IMR-90 (cell line): Measurements from ENCODE around the gene UTP11. TPM values are rescaled to one million over a fixed set of nuclear protein-coding genes. Genes with fewer than 3 reads are reported as not detected.
A peak's percentile ranks its signal among the peaks of the same experiment; 100 is the strongest.

Experiments used
- ATAC-seq: fragments of 200-7000 bp; cut with Tn5 transposase; 2 replicates; pipeline ENCODE4 v1.9.1; 2020; ENCODE audit warnings: low read depth, mild to moderate bottlenecking, moderate library complexity
- BruUV-seq: library from RNA; stranded (reverse); fragments of 400-500 nt; replicated peaks from 2 replicates; lab custom pipeline; 2021; lab: Mats Ljungman, UMichigan
- CTCF ChIA-PET: fragments of 300-600 bp; formaldehyde crosslinking; extraction: SDS; loops from one replicate; lab custom pipeline; 2021; ENCODE audit warnings: antibody characterized with exemption; lab: Yijun Ruan, JAX
- POLR2A ChIA-PET: fragments of 300-600 bp; sonication (Branson Sonifier 250); formaldehyde crosslinking; loops from one replicate; lab custom pipeline; 2022; ENCODE audit warnings: antibody characterized with exemption; ENCODE audit not compliant: unreplicated experiment; lab: Charles Lee
- DNase-seq: peaks from one replicate; pipeline ENCODE4 v3.0.0; 2013
- H2AFZ ChIP-seq: replicated peaks from 2 replicates; pipeline ENCODE3; 2013; ENCODE audit warnings: low read length, mild to moderate bottlenecking; ENCODE audit not compliant: poor library complexity
- H2AK5ac ChIP-seq: 2 replicates; pipeline ENCODE4 v1.6.1; 2013; ENCODE audit warnings: low read depth, low read length, inconsistent platforms
- H2AK9ac ChIP-seq: replicated peaks from 2 replicates; pipeline ENCODE3; 2013; ENCODE audit warnings: mild to moderate bottlenecking, low read depth, low read length, moderate library complexity; ENCODE audit not compliant: poor library complexity
- H2BK120ac ChIP-seq: 2 replicates; pipeline ENCODE4 v1.6.1; 2013; ENCODE audit warnings: low read depth, low read length, inconsistent platforms
- H2BK15ac ChIP-seq: 3 replicates; pipeline ENCODE4 v1.6.1; 2013; ENCODE audit warnings: low read depth, low read length, inconsistent platforms
- H2BK20ac ChIP-seq: 2 replicates; pipeline ENCODE4 v1.6.1; 2013; ENCODE audit warnings: low read depth, mild to moderate bottlenecking, inconsistent platforms, low read length, moderate library complexity
- H2BK5ac ChIP-seq: 2 replicates; pipeline ENCODE4 v1.6.1; 2013; ENCODE audit warnings: mild to moderate bottlenecking, low read depth, low read length, inconsistent platforms; ENCODE audit not compliant: poor library complexity, severe bottlenecking
- H3K14ac ChIP-seq: replicated peaks from 2 replicates; pipeline ENCODE4 v1.6.1; 2013; ENCODE audit warnings: low read depth, low read length, inconsistent platforms
- H3K18ac ChIP-seq: 2 replicates; pipeline ENCODE4 v1.6.1; 2013; ENCODE audit warnings: low read depth, low read length, control low read depth
- H3K23ac ChIP-seq: 2 replicates; pipeline ENCODE4 v1.6.1; 2013; ENCODE audit warnings: low read depth, low read length, inconsistent platforms
- H3K27ac ChIP-seq: 2 replicates; pipeline ENCODE4 v1.5.1; 2013; ENCODE audit warnings: mild to moderate bottlenecking, control low read depth, low read length; ENCODE audit not compliant: insufficient read depth
- H3K27me3 ChIP-seq: 2 replicates; pipeline ENCODE4 v1.6.1; 2013; ENCODE audit warnings: low read length; ENCODE audit not compliant: control insufficient read depth, insufficient read depth
- H3K36me3 ChIP-seq: 2 replicates; pipeline ENCODE4 v1.6.1; 2013; ENCODE audit warnings: low read length, mixed read lengths; ENCODE audit not compliant: control insufficient read depth, insufficient read depth
- H3K4ac ChIP-seq: 2 replicates; pipeline ENCODE4 v1.6.1; 2013; ENCODE audit warnings: low read depth, low read length, inconsistent platforms
- H3K4me1 ChIP-seq: 2 replicates; pipeline ENCODE4 v1.6.1; 2013; ENCODE audit warnings: low read length, mixed read lengths; ENCODE audit not compliant: control insufficient read depth, insufficient read depth
- H3K4me2 ChIP-seq: 2 replicates; pipeline ENCODE4 v1.6.1; 2013; ENCODE audit warnings: low read depth, mild to moderate bottlenecking, control low read depth, low read length, moderate library complexity
- H3K4me3 ChIP-seq: 2 replicates; pipeline ENCODE4 v1.5.1; 2013; ENCODE audit warnings: low read depth, mild to moderate bottlenecking, control low read depth, low read length, moderate library complexity; ENCODE audit not compliant: insufficient read depth
- H3K56ac ChIP-seq: 2 replicates; pipeline ENCODE4 v1.6.1; 2013; ENCODE audit warnings: low read length, inconsistent platforms; ENCODE audit not compliant: insufficient read depth; ENCODE audit errors: extremely low read depth
- H3K79me1 ChIP-seq, 2 experiments: 2 replicates each; pipeline ENCODE4 v1.6.1; 2013; ENCODE audit warnings: low read length in 2 of 2, inconsistent platforms in 1 of 2, low read depth in 1 of 2
- H3K9ac ChIP-seq: 2 replicates; pipeline ENCODE4 v1.6.1; 2013; ENCODE audit warnings: low read depth, low read length, control low read depth
- H3K9me1 ChIP-seq: 2 replicates; pipeline ENCODE4 v1.6.1; 2013; ENCODE audit warnings: low read length, inconsistent platforms; ENCODE audit not compliant: insufficient read depth
- H3K9me3 ChIP-seq: 2 replicates; pipeline ENCODE4 v1.6.1; 2013; ENCODE audit warnings: low read length; ENCODE audit not compliant: control insufficient read depth, insufficient read depth
- H4K20me1 ChIP-seq: 2 replicates; pipeline ENCODE4 v1.6.1; 2013; ENCODE audit warnings: low read length, inconsistent platforms; ENCODE audit not compliant: insufficient read depth
- H4K5ac ChIP-seq: 2 replicates; pipeline ENCODE4 v1.6.1; 2013; ENCODE audit warnings: mild to moderate bottlenecking, low read depth, low read length, control low read depth
- H4K8ac ChIP-seq, 2 experiments: 2 replicates each; pipeline ENCODE4 v1.6.1; 2013; ENCODE audit warnings: low read depth in 2 of 2, low read length in 2 of 2, control low read depth in 1 of 2, inconsistent platforms in 1 of 2
- H4K91ac ChIP-seq: 2 replicates; pipeline ENCODE4 v1.6.1; 2013; ENCODE audit warnings: low read depth, low read length, inconsistent platforms; ENCODE audit not compliant: insufficient read depth
- BHLHE40 ChIP-seq: fragments of 150-350 bp; IDR thresholded peaks from 2 replicates; pipeline ENCODE4 v1.6.1; 2016; ENCODE audit warnings: mild to moderate bottlenecking, low read depth, low read length
- CHD1 ChIP-seq: IDR thresholded peaks from 2 replicates; pipeline ENCODE4 v1.6.1; 2012; ENCODE audit warnings: low read depth, low read length, improper control_type of control experiment
- FOS ChIP-seq: fragments of 150-350 bp; IDR thresholded peaks from 2 replicates; pipeline ENCODE4 v1.6.1; 2016; ENCODE audit warnings: low read depth, low read length
- MAFK ChIP-seq: IDR thresholded peaks from 2 replicates; pipeline ENCODE4 v1.6.1; 2012; ENCODE audit warnings: low read depth, low read length, improper control_type of control experiment
- MAZ ChIP-seq: IDR thresholded peaks from 2 replicates; pipeline ENCODE4 v1.6.1; 2012; ENCODE audit warnings: low read depth, mild to moderate bottlenecking, low read length, improper control_type of control experiment, moderate library complexity, borderline replicate concordance
- MXI1 ChIP-seq: IDR thresholded peaks from 2 replicates; pipeline ENCODE4 v1.6.1; 2012; ENCODE audit warnings: low read depth, mild to moderate bottlenecking, low read length, moderate library complexity, borderline replicate concordance
- RAD21 ChIP-seq: IDR thresholded peaks from 2 replicates; pipeline ENCODE4 v1.6.1; 2012; ENCODE audit warnings: low read length, improper control_type of control experiment
- RCOR1 ChIP-seq: IDR thresholded peaks from 2 replicates; pipeline ENCODE4 v1.6.1; 2012; ENCODE audit warnings: mild to moderate bottlenecking, low read length, improper control_type of control experiment; ENCODE audit not compliant: insufficient replicate concordance
- RFX5 ChIP-seq: IDR thresholded peaks from 2 replicates; pipeline ENCODE4 v1.8.0; 2012; ENCODE audit warnings: low read depth, mild to moderate bottlenecking, low read length, moderate library complexity
- WGBS, 2 experiments: methylation state at CpG; one replicate each; pipeline versions ENCODE4 v1.1.5 to v1.1.7; 2013; ENCODE audit warnings: missing lambda C conversion rate in 2 of 2; ENCODE audit not compliant: insufficient read length in 1 of 2; ENCODE audit errors: extremely low coverage in 2 of 2; 5-methylcytosine and 5-hydroxymethylcytosine counted together
- dilution Hi-C: fragments of 300-500 bp; cut with HindIII; formaldehyde crosslinking; loops from one replicate; pipeline ENCODE4 v1.14.3; 2018; ENCODE audit warnings: low sequenced_read_pairs; ENCODE audit not compliant: unreplicated experiment
- in situ Hi-C: fragments of 300-500 bp; cut with MboI; formaldehyde crosslinking; loops from 3 replicates; pipeline ENCODE4 v1.14.3; 2019; ENCODE audit warnings: low sequenced_read_pairs, inconsistent platforms, mixed read lengths
- intact Hi-C: fragments of 100-400 bp; cut with micrococcal nuclease; formaldehyde crosslinking; loops from 2 replicates; pipeline ENCODE4 v1.10.0; 2022
- polyA plus RNA-seq, 3 experiments: library from polyadenylated mRNA; depleted of rRNA; stranded (reverse); fragments of >200 nt; gene quantifications; 2 replicates each; pipeline ENCODE4 v1.2.3, GENCODE V29; 2012; ENCODE audit warnings: low replicate concordance in 1 of 3
- total RNA-seq: library from RNA; depleted of rRNA; stranded (reverse); fragments of >200 nt; gene quantifications from 2 replicates; pipeline ENCODE4 v1.2.3, GENCODE V29; 2012
- TF ChIP-seq, protein P1 (sequence below): fragments of 150-350 bp; IDR thresholded peaks from 2 replicates; pipeline ENCODE4 v1.6.1; 2016; ENCODE audit warnings: low read depth, mild to moderate bottlenecking, low read length, moderate library complexity, borderline replicate concordance

The UTP11 gene
- total and polyA plus RNA-seq, 2 of the 4 experiments (the other 2 are of a cell fraction) = 22.0 to 27.8 TPM

DNA sequence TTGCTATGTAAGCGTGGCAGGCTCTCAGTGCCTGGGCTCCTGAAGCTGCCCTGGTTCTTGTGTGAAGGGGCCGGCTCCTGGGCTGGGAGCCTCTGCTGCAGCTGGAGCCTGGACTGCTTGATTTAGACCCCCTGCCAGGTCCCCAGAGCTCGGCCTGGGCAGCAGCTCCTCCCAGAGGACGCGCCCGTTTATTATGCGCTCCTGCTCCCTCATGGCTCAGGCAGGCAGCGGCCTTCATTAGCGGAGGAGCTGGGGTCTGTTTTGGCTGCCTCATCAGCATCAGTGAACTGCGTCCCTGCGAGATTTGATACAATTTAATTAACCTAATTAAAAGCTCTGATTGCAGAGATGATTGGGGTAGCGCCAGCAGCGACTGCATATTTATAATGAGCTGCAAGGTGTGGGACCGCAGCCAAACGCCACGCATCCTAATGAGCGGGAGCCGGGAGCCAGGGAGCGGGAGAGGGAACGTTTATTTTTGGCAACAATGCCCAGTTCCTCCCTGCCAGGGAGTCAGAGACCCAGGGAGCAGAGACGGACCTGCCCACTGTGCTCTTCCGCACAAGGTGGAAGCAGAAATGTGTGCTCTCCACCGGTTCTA lies 16.6 kb downstream of the UTP11 start (continued):
- TF ChIP-seq FOS (no peak), RFX5 (no peak)

DNA sequence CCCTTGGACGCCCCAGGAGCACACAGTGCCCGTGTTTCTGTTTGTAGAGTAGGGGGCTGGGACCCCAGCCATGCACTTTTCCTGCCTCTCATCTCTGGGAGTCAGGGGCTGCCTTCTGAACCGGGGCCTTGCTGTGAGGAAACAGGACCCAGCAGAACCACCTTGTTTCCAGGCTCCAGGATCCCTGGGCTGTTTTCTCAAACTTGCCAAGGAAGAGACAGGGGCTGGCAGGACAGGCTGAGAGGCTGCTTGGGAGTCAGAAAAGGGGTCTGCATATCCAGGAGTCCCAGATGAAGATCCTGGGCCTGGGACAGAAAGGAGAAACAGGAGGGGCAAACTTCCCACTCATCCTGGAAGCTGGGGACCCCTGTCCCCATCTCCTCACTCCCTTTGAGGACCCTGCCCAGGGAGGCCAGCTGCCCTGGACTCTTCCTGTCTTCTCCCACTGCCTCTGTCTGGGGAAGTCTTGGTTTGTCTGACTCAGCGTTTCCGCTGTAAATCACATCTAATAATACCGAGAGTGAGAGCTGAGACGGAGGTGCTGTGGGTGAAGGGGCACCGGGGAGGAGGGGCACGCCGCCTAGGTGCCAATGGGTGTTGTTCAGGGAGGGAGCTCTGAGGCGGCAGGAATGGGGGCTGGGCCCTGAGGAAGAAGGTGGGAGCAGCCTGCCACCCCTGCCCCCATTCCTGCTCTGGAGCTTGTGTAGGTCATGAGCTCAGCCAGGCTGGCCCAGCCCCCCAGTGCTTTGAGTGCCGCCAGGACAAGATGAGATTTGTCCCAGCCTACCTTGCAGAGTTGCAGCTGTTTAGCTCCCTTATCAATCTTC lies 17.4 kb downstream of the UTP11 start:
- ChIA-PET CTCF (interaction anchor here (0.9 to 1.9 kb wide), 2 partner anchors 42 to 805 kb away, joined by 4 to 5 read pairs; no protein-coding TSS in a partner anchor), POLR2A (interaction anchor here (0.6 kb wide), 1 partner anchor 790 kb away, joined by 5 read pairs; no protein-coding TSS in a partner anchor)
- Histone ChIP-seq H4K8ac (peak overlapping the region; percentile 53 to 87; a peak in 3 of 4 replicates), H3K23ac (peak overlapping the region; percentile 28; the same call in 1 of the 2 replicates), H3K36me3 (peaks cover 13% of the 10 kb centered on the region), H2BK120ac (peak overlapping the region; percentile 54), H2BK20ac (peak overlapping the region; percentile 58; the same call in 1 of the 2 replicates), H3K56ac (no peak overlapping the region), H3K9ac (peak overlapping the region; percentile 21; the same call in 1 of the 2 replicates), H2AK9ac (peak overlapping the region; percentile 48), H3K18ac (no peak overlapping the region; the same call in 1 of the 2 replicates), H4K5ac (peak overlapping the region; percentile 10; the same call in 1 of the 2 replicates), H2AK5ac (peak overlapping the region; percentile 12; the same call in 1 of the 2 replicates), H3K9me3 (no peaks in the 10 kb centered on the region), H3K4me2 (peak overlapping the region; percentile 40; the same call in 1 of the 2 replicates), H2BK5ac (no peak overlapping the region), H2AFZ (peak overlapping the region; percentile 89), H3K4me3 (no peak overlapping the region), H3K27me3 (peaks cover 2% of the 10 kb centered on the region; the same call in 1 of the 2 replicates), H3K4ac (peak overlapping the region; percentile 85), H3K27ac (peak overlapping the region; percentile 27; the same call in 1 of the 2 replicates), H3K14ac (peak overlapping the region; percentile 55; the same call in 1 of the 2 replicates), H4K91ac (peak overlapping the region; percentile 55; the same call in 1 of the 2 replicates), H3K9me1 (no peaks in the 10 kb centered on the region), H3K79me1 (no peaks in the 10 kb centered on the region), H2BK15ac (no peak overlapping the region; the same call in 2 of the 3 replicates), H4K20me1 (no peaks in the 10 kb centered on the region), H3K4me1 (peaks cover 18% of the 10 kb centered on the region; the same call in 1 of the 2 replicates)
- no peak for TF ChIP-seq RAD21
- 0 out of 2 replicates have a peak, but pooled peaks have one; percentile 8 for TF ChIP-seq FOS
- TF ChIP-seq CHD1 = no peak
- no peak for TF ChIP-seq MXI1
- TF ChIP-seq, protein P1, sequence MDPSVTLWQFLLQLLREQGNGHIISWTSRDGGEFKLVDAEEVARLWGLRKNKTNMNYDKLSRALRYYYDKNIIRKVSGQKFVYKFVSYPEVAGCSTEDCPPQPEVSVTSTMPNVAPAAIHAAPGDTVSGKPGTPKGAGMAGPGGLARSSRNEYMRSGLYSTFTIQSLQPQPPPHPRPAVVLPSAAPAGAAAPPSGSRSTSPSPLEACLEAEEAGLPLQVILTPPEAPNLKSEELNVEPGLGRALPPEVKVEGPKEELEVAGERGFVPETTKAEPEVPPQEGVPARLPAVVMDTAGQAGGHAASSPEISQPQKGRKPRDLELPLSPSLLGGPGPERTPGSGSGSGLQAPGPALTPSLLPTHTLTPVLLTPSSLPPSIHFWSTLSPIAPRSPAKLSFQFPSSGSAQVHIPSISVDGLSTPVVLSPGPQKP = no peak
- TF ChIP-seq BHLHE40 = no peak
- TF ChIP-seq MAFK = peak; percentile 98
- TF ChIP-seq RCOR1 = no peak
- TF ChIP-seq MAZ = peak; percentile 10; the same call in 1 of the 2 replicates
- WGBS, 2 experiments = 0% methylated on average over 1 of the region's 12 CpGs; no CpG with 5 or more reads in 1 of the 2 experiments
- peak; percentile 75 for ATAC-seq
- dilution Hi-C loops = no loop called here
- BruUV-seq = no TSS peak
- intact Hi-C loops = loop anchor here (5.0 to 10.0 kb wide), 2 partner anchors 445 to 472 kb away; no protein-coding TSS in a partner anchor
- DNase-seq = peak; percentile 62
- in situ Hi-C loops = loop anchor here (5.0 kb wide), 1 partner anchor 802 kb away; no protein-coding TSS in a partner anchor
